LNCAP (cell line): ENCODE data around the gene DDX1.

Experiments used
- TF ChIP-seq, protein P1 (sequence below): fragments of 450-650 bp; IDR thresholded peaks from 2 replicates; pipeline ENCODE4 v1.5.1; 2017; ENCODE audit warnings: mild to moderate bottlenecking

DDX1 gene

DNA sequence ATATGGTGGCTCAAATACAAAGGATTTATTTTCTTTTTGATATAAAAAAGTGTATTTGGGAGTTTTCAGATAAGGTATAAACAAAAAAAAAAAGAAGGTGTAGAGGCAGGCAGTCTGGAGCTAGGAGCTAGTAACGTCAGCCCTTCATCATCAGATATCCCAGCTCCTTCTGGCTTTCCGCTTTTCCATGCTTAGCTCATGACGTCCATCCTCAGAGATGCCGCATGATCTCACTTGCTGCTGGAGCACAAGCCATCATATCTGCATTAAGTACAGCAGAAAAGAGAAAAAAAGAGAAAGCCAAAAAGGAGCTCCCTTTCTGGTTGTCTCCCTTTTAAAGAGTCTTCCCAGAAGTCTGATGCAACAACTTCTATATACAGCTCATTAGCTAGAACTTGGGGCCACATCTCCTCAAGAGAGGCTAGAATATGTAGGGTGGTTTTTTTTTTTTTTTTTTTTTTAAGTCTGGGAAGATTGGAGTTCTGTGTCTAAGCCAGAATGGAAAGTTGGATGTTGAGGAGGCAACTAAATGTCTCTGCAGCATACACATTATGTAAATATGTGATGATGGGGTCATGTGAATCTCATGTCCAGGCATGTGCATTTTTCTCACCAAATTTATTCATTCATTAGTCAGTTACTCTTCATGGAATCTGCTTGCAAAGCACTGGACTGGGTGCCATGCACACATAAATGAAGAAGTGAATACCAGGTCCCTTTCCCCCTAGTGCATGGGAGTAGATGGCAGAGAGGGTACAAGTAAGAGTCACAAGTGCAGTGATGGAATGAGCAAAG is 52.3 kb downstream of the DDX1 start:
- TF ChIP-seq, protein P1, sequence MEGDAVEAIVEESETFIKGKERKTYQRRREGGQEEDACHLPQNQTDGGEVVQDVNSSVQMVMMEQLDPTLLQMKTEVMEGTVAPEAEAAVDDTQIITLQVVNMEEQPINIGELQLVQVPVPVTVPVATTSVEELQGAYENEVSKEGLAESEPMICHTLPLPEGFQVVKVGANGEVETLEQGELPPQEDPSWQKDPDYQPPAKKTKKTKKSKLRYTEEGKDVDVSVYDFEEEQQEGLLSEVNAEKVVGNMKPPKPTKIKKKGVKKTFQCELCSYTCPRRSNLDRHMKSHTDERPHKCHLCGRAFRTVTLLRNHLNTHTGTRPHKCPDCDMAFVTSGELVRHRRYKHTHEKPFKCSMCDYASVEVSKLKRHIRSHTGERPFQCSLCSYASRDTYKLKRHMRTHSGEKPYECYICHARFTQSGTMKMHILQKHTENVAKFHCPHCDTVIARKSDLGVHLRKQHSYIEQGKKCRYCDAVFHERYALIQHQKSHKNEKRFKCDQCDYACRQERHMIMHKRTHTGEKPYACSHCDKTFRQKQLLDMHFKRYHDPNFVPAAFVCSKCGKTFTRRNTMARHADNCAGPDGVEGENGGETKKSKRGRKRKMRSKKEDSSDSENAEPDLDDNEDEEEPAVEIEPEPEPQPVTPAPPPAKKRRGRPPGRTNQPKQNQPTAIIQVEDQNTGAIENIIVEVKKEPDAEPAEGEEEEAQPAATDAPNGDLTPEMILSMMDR: no peak

DNA sequence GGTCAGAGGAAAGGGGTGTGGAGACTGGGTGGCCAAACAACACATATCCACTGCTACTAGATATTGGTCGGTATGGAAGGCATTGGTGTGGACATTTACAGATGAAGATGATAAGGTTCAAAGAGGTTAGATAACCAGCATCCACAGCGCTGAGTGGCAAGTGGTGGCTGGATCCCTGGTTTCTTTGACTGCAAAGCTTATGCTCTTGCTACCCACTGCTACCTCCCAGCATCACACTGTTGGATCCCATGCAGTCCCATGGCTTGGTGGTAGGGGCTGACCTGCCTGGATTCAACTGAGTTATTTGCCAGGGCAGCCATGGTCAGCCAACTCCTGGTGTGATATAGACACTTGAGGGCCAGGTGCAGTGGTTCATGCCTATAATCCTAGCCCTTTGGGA is 53.6 kb downstream of the DDX1 start:
- TF ChIP-seq, protein P1: no peak

DNA sequence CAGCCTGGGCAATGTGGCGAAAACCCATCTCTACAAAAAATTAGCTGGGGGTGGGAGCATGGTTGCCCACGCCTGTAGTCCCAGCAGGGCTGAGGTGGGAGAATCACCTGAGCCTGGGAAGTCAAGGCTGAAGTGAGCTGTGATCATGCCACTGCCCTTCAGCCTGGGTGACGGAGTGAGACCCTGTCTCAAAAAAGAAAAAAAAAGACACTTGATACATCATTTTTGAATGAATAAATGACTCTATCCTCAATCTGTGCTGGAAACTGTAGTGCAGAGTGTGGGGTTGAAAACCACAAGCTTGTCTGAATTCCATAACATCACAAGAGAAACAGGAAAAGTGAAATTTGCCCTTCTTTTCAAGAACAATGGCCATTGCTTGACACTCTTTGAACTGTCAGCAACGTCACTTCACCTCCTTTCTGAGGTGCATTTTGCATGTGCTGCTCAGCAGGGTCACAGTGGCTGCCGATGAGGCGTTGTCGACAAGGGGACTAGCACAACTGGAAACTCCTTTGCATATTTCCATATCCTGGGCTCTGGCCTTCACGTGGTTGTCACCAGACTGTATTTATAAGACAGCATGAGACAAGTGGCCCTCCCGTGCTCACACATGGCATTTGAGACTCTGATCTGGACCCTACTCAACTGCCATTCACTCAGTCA is 54.2 kb downstream of the DDX1 start:
- TF ChIP-seq, protein P1: no peak

DNA sequence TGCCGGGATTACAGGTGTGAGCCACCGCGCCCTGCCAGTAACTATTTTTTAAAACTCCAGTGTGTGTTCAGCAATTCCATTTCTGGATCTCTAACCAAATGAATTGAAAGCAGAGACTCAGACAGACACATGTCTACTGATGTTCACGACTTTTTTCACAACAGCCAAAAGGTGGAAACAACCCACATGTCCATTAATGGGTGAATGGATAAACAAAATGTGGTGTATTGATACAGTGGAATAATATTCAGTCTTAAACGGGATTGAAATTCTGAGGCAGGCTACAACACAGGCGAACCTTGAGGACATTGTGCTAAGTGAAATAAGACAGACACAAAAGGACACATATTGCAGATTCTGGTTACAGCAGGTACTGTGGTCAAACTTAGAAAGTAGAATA is 55.0 kb downstream of the DDX1 start:
- TF ChIP-seq, protein P1: no peak

DNA sequence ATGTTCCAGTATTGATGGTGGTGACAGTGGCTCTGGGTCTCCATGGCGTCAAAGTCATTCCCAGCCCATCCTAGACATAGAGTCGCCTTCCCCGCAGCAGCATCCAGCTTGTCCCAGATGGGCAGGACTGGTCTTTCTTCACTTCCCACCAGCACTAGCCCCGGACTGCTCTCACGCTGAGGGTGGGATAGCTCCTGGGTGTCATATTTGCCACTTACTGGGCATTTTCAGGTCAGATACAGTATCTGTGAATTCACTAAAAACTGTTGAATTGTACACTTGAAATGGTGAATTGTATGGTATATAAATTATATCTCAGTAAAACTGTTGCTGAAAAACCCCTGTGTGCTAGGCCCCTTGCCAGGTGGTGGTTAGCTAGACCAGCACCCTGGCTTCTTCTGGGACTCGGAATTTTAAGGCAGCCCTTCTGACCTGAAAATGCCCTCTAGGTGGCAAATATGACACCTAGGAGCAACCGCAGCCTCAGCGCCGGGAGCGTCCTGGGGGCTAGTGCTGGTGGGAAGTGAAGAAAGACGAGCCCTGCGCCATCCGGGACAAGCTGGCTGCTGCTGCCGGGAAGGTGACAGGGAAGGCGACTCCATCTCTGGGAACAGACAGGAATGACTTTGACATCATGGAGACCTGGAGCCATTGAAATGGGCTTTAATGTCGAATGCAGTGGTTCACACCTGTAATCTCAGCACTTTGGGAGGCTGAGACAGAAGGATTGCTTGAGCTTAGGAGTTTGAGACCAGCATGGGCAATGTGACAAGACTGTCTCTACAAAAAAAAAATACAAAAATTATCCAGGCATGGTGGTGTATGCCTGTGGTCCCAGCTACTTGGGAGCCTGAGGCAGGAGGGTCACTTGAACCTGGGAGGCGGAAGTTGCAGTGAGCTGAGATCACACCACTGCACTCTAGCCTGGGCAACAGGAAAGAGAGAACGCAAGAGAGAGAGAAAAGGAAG is 56.2 kb downstream of the DDX1 start:
- TF ChIP-seq, protein P1: no peak

DNA sequence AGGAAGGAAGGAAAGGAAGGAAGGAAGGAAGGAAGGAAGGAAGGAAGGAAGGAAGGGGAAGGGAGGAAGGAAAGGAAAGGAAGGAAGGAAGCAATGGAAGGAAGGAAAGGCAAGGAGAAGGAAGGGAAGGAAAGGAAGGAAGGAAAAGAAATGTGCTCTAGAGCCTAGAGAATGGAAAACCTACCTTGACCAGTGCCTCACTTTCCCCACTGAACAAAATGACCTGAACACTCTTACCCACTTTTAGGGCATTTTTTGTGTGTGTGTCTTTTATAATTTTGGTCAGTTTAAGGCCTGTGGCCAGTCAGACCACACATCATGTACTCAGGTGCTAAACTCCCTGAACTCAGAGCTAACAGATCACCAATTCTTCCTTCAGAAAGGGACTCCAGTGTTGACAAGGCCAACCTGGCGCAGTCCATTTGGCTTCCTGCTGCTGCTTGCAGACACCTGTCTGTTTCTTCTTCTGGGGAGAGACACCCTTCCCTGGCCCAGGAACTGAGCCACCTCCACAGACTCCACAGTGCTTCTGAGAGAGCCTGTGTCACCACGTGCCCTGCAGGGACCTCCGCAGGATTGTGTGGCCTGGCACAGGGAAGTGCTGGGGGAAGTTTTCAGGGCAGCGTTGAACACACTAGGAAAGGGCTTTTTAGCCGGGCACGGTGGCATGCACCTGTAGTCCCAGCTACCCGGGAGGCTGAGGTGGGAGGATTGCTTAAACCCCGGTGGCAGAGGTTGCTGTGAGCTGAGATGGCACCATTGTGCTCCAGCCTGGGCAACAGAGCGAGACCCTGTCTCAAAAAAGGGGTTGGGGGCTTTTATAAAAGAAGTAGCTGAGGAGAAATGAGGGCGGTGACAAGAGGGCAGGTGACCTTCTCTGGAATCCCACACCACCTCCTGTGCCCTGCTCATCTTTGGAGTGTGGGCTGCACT is 57.2 kb downstream of the DDX1 start:
- TF ChIP-seq, protein P1: no peak
